Measurements from ENCODE around the gene WDFY3. TPM values are rescaled to one million over a fixed set of nuclear protein-coding genes. Genes with fewer than 3 reads are reported as not detected.

WDFY3 gene
- total RNA-seq, 1 donor from 2014 or later = 0.04 TPM

DNA sequence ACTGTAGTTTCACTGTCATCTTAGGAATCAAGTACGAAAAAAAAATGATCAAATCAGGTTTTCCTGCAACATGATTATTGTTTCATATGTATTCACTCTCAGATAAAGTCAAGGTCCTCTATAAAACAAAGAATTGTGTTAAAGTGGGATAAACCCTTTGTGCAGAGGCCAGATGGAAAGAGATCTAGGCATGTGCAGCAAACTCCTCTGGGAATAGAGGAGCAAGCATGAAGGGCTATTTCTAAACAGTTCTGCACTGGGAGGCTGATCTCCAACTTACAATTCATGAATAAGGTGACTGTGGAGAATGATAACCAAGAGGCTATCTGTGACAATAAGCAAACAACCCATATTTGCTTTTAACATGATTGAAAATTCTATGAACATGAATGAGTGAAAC, 2.4 kb upstream of the WDFY3 start:
- Mint-ChIP-seq H3K4me3 (no peak overlapping the region), H3K4me1 (peaks cover 16% of the 10 kb centered on the region), H3K27ac (no peak overlapping the region), H3K27me3 (peaks cover 30% of the 10 kb centered on the region), H3K9me3 (no peaks in the 10 kb centered on the region), H3K36me3 (ENCODE audit: low read depth) (no peaks in the 10 kb centered on the region)
- ChIA-PET POLR2A (no interaction called here), CTCF (no interaction called here)
- TF ChIP-seq CTCF (IDR thresholded peaks at IDR 0.05) = no peak
- no peak for DNase-seq
- intact Hi-C loops (cut with micrococcal nuclease) = no loop called here
- ATAC-seq (ENCODE audit: low read depth) = no peak

DNA sequence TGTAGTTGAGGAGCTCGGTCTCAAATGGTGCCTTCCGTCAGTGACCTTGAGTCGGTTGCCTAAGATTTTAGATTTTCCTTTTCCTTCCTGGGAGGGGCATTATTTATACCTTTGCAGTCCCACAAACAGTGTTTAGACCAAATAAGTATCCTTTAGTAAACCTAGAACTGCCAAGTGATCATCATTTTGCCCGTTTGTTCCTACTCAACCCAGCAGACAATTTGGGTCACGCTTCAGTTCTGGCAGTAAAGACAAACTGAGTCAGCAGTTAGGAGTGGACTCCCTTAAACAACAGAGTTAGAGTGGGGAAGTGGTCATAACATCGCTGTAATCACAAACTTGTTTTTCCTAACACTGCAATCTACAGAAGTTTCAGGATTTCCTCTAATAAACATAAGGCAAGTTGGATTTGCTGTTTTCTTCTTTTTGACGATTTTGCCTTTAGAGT, 777 bp upstream of the WDFY3 start:
- no peaks in the 10 kb centered on the region for H3K9me3 Mint-ChIP-seq
- intact Hi-C loops (cut with micrococcal nuclease) = no loop called here
- no peak overlapping the region for H3K27ac Mint-ChIP-seq
- no peak for TF ChIP-seq CTCF (IDR thresholded peaks at IDR 0.05)
- no peak for ATAC-seq (ENCODE audit: low read depth)
- POLR2A ChIA-PET = no interaction called here
- no peak for DNase-seq
- H3K27me3 Mint-ChIP-seq = peaks cover 34% of the 10 kb centered on the region
- H3K4me3 Mint-ChIP-seq = peak overlapping the region; percentile 82
- CTCF ChIA-PET = interaction anchor here (1.0 kb wide), 1 partner anchor 217 kb away, joined by 3 read pairs; no protein-coding TSS in a partner anchor
- H3K36me3 Mint-ChIP-seq (ENCODE audit: low read depth) = no peaks in the 10 kb centered on the region
- peaks cover 16% of the 10 kb centered on the region for H3K4me1 Mint-ChIP-seq

DNA sequence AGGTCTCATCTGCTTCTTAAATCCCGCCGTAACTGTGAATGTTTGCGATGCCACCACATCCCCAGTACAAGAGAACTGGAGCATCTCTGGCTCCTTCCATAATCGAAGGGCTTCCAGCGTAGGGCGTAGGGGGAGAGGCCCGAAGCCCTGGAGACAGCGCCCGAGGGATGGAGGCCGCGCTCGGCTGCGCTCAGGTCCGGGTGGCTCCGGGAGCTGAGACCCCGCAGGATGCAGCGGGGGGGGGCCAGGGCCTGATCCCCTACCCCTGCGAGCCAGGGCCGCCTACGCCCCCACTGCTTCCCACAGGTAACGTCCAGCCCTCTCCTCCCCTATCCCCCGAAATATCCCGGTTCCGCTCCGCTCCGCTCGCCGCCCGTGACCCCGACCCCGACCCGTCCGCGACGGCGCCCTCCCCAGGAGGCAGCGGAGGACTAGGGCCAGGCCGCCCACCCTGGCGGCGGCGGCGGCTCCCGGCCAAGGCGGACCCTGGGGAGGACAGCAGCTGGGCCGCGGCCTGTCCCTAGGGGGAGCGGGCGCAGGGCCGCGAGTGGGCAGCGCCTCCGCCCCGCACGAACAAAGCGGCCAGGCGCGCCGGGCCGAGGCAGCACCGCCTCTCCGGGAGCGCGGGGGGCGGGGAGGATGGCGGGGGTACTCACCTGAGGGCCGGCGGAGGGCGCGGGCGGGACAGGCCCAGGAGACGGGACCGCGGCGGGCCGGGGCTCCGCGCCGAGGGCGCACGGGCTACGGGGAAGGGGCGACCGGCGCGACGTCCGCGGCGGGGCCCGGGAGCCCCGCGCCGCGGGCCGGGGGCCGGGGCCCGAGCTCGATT, 723 bp downstream of the WDFY3 start:
- ATAC-seq (ENCODE audit: low read depth) = no peak
- Mint-ChIP-seq H3K9me3 (no peaks in the 10 kb centered on the region), H3K4me3 (peak overlapping the region; percentile 32), H3K36me3 (ENCODE audit: low read depth) (no peaks in the 10 kb centered on the region), H3K27me3 (peaks cover 34% of the 10 kb centered on the region), H3K27ac (no peak overlapping the region), H3K4me1 (peaks cover 16% of the 10 kb centered on the region)
- no peak for DNase-seq
- ChIA-PET CTCF (no interaction called here), POLR2A (no interaction called here)
- intact Hi-C loops (cut with micrococcal nuclease) = no loop called here
- TF ChIP-seq CTCF (IDR thresholded peaks at IDR 0.05) = no peak

DNA sequence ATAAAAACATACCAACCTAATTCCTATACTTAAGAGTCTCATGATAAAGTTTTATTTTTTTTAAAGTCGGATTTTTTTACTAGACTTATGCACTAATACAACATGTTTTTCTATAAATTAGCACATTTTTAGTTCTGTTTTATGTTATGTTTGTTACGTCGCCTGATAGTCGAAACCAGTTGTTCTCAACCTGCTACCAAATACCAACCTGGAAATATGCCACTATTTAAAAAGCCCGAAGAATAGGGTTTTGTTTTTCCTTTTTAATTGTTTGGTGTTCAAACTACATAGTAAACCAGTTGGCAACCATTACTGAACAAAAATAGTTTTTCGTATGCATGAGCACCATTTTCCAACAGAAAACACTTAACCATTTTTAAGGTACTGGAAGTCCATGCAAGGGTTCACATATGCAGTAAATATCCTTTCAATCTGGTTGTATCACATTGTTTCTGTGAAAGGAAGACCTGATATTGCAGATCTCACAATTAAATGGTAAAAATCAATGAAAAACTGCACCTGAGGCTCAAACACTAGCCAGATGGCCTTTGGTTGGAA, 1.4 kb downstream of the WDFY3 start:
- peaks cover 16% of the 10 kb centered on the region for H3K4me1 Mint-ChIP-seq
- peak overlapping the region; percentile 32 for H3K4me3 Mint-ChIP-seq
- ATAC-seq (ENCODE audit: low read depth) (no peak), DNase-seq (no peak)
- ChIA-PET POLR2A (no interaction called here), CTCF (no interaction called here)
- peaks cover 34% of the 10 kb centered on the region for H3K27me3 Mint-ChIP-seq
- intact Hi-C loops (cut with micrococcal nuclease) = no loop called here
- no peak overlapping the region for H3K27ac Mint-ChIP-seq
- no peaks in the 10 kb centered on the region for H3K36me3 Mint-ChIP-seq (ENCODE audit: low read depth)
- no peak for TF ChIP-seq CTCF (IDR thresholded peaks at IDR 0.05)
- no peaks in the 10 kb centered on the region for H3K9me3 Mint-ChIP-seq

GRCh38 chr4:84962102-84962501, 4.4 kb downstream of the WDFY3 start:
- no peak for ATAC-seq (ENCODE audit: low read depth)
- H3K4me3 Mint-ChIP-seq = no peak overlapping the region
- no peak overlapping the region for H3K27ac Mint-ChIP-seq
- H3K36me3 Mint-ChIP-seq (ENCODE audit: low read depth) = no peaks in the 10 kb centered on the region
- intact Hi-C loops (cut with micrococcal nuclease) = no loop called here
- H3K4me1 Mint-ChIP-seq = peaks cover 14% of the 10 kb centered on the region
- ChIA-PET CTCF (no interaction called here), POLR2A (no interaction called here)
- H3K9me3 Mint-ChIP-seq = no peaks in the 10 kb centered on the region
- DNase-seq = no peak
- H3K27me3 Mint-ChIP-seq = peaks cover 21% of the 10 kb centered on the region
- TF ChIP-seq CTCF (IDR thresholded peaks at IDR 0.05) = no peak
